K562 (cell line): Measurements from ENCODE around the gene RPL7A. TPM values are rescaled to one million over a fixed set of nuclear protein-coding genes. Genes with fewer than 3 reads are reported as not detected.

ENCODE experiments used
- ATAC-seq: fragments of 200-7000 bp; cut with Tn5 transposase; 3 replicates; pipeline ENCODE4 v1.9.1; 2020; ENCODE audit warnings: moderate library complexity
- BruUV-seq: library from RNA; stranded (reverse); fragments of 400-500 nt; replicated peaks from 2 replicates; lab custom pipeline; 2021; lab: Mats Ljungman, UMichigan
- CTCF ChIA-PET: fragments of 300-600 bp; formaldehyde crosslinking; extraction: SDS; loops from one replicate; lab custom pipeline; 2021; ENCODE audit warnings: low intra/inter-chr PET ratio; lab: Yijun Ruan, JAX
- POLR2A ChIA-PET: fragments of 300-600, 350-650 bp; sonication (Branson Sonifier 250); formaldehyde crosslinking; extraction: SDS; loops from one replicate; lab custom pipeline; 2021; ENCODE audit warnings: antibody characterized with exemption, inconsistent platforms; lab: Yijun Ruan, JAX
- DNase-seq, 4 experiments: peaks; one replicate each; pipeline versions ENCODE4 v3.0.0 to v3.0.0-alpha.2; 2011 to 2018; ENCODE audit warnings: low spot score in 3 of 4, mixed read lengths in 3 of 4; ENCODE audit errors: extremely low read depth in 1 of 4
- FAIRE-seq: peaks from 2 replicates; lab custom pipeline; 2011; peaks lifted over from hg19 to GRCh38; lab: Jason Lieb, UNC
- H2AFZ ChIP-seq: 2 replicates; pipeline ENCODE4 v1.6.0; 2011; ENCODE audit warnings: low read depth, low read length, control low read depth, inconsistent platforms
- H3K27ac ChIP-seq: fragments of 200-600 bp; 3 replicates; pipeline ENCODE4 v1.8.0; 2011; ENCODE audit warnings: low read depth, mild to moderate bottlenecking, control low read depth, inconsistent platforms, low read length, moderate library complexity, mixed read lengths; ENCODE audit errors: extremely low read depth
- H3K27me3 ChIP-seq, 2 experiments: fragments of 300-600 bp in 1 of 2; 2 replicates in 1 of 2; 3 replicates in 1 of 2; pipeline versions ENCODE4 v1.6.0 to v1.8.0; 2011; ENCODE audit warnings: inconsistent platforms in 2 of 2, low read length in 2 of 2, mild to moderate bottlenecking in 1 of 2, mixed read lengths in 1 of 2, moderate library complexity in 1 of 2; ENCODE audit not compliant: control insufficient read depth in 2 of 2, insufficient read depth in 2 of 2
- H3K36me3 ChIP-seq: fragments of 300-600 bp; 3 replicates; pipeline ENCODE4 v1.8.0; 2011; ENCODE audit warnings: mild to moderate bottlenecking, low read length, inconsistent platforms; ENCODE audit not compliant: control insufficient read depth, insufficient read depth
- H3K4me1 ChIP-seq, 2 experiments: fragments of 200-600 bp in 1 of 2; replicated peaks in 1 of 2; 2 replicates in 1 of 2; 3 replicates in 1 of 2; pipeline versions ENCODE4 v1.5.1 to v1.8.0; 2011; ENCODE audit warnings: inconsistent platforms in 2 of 2, low read length in 2 of 2, mild to moderate bottlenecking in 1 of 2, mixed read lengths in 1 of 2, moderate library complexity in 1 of 2; ENCODE audit not compliant: control insufficient read depth in 2 of 2, insufficient read depth in 2 of 2
- H3K4me2 ChIP-seq: 2 replicates; pipeline ENCODE4 v1.6.1; 2011; ENCODE audit warnings: low read length, control low read depth, inconsistent platforms, mixed read lengths; ENCODE audit not compliant: insufficient read depth
- H3K4me3 ChIP-seq: fragments of 200-600 bp; sonication (generic), shearing (Covaris generic); 2 replicates; pipeline ENCODE4 v1.5.1; 2016; ENCODE audit warnings: control low read depth, inconsistent platforms
- H3K79me2 ChIP-seq: fragments of 200-600 bp; 3 replicates; pipeline ENCODE4 v1.8.0; 2011; ENCODE audit warnings: low read length, inconsistent platforms; ENCODE audit not compliant: control insufficient read depth, insufficient read depth
- H3K9ac ChIP-seq, 2 experiments: 2 replicates each; pipeline versions ENCODE4 v1.6.0 to v1.6.1; 2011; ENCODE audit warnings: low read depth in 2 of 2, low read length in 2 of 2, control low read depth in 1 of 2, inconsistent platforms in 1 of 2, mild to moderate bottlenecking in 1 of 2, mixed read lengths in 1 of 2; ENCODE audit not compliant: insufficient read depth in 1 of 2
- H3K9me1 ChIP-seq: one replicate; pipeline ENCODE4 v1.6.0; 2011; ENCODE audit warnings: inconsistent platforms, mild to moderate bottlenecking, low read length, moderate library complexity; ENCODE audit not compliant: control insufficient read depth, insufficient read depth
- H3K9me3 ChIP-seq: replicated peaks from 2 replicates; pipeline ENCODE4 v1.5.1; 2011; ENCODE audit warnings: low read depth, low read length, inconsistent platforms; ENCODE audit not compliant: control insufficient read depth, insufficient read depth
- H4K20me1 ChIP-seq: replicated peaks from 2 replicates; pipeline ENCODE4 v1.6.1; 2011; ENCODE audit warnings: low read length, inconsistent platforms, mixed read lengths; ENCODE audit not compliant: control insufficient read depth, insufficient read depth
- FOXJ3 ChIP-seq: sonication (generic); formaldehyde crosslinking; IDR thresholded peaks from 2 replicates; pipeline ENCODE4 v1.4.0; 2020; ENCODE audit warnings: mild to moderate bottlenecking, missing genetic modification reagents
- HDAC3 ChIP-seq: fragments of 450-650 bp; IDR thresholded peaks from 2 replicates; pipeline ENCODE4 v1.6.1; 2018; ENCODE audit warnings: borderline replicate concordance, mild to moderate bottlenecking, moderate library complexity; ENCODE audit not compliant: partially characterized antibody
- HDAC6 ChIP-seq: IDR thresholded peaks from 2 replicates; pipeline ENCODE4 v1.6.1; 2012; ENCODE audit warnings: low read depth, mild to moderate bottlenecking, control low read depth, inconsistent platforms, low read length, moderate library complexity
- HMG20A ChIP-seq: fragments of 450-650 bp; formaldehyde crosslinking; conservative IDR thresholded peaks from 2 replicates; pipeline ENCODE4 v1.4.0; 2020; ENCODE audit warnings: mild to moderate bottlenecking, mixed read lengths
- LEF1 ChIP-seq: fragments of 450-650 bp; IDR thresholded peaks from 2 replicates; pipeline ENCODE4 v1.6.1; 2016; ENCODE audit warnings: mild to moderate bottlenecking
- PHF20 ChIP-seq: fragments of 450-650 bp; IDR thresholded peaks from 2 replicates; pipeline ENCODE4 v1.6.1; 2018; ENCODE audit not compliant: partially characterized antibody
- POLR2A ChIP-seq: fragments of 450-650 bp; conservative IDR thresholded peaks from 2 replicates; pipeline ENCODE4 v1.6.1; 2016
- POLR2G ChIP-seq: fragments of 200-400 bp; formaldehyde crosslinking; IDR thresholded peaks from 2 replicates; pipeline ENCODE4 v1.6.1; 2017; ENCODE audit warnings: low read depth, mild to moderate bottlenecking, antibody characterized with exemption, low read length, moderate library complexity
- POLR3A ChIP-seq: IDR thresholded peaks from 2 replicates; pipeline ENCODE4 v1.6.1; 2011; ENCODE audit warnings: borderline replicate concordance, mild to moderate bottlenecking, moderate library complexity; ENCODE audit not compliant: insufficient read length, insufficient read depth; ENCODE audit errors: extremely low read depth
- RFX1 ChIP-seq: fragments of 450-650 bp; IDR thresholded peaks from 2 replicates; pipeline ENCODE4 v1.6.1; 2016; ENCODE audit warnings: mild to moderate bottlenecking, moderate library complexity
- SUPT5H ChIP-seq: fragments of 450-650 bp; IDR thresholded peaks from 2 replicates; pipeline ENCODE4 v1.6.1; 2016
- TFE3 ChIP-seq: fragments of 450-650 bp; formaldehyde crosslinking; IDR thresholded peaks from 2 replicates; pipeline ENCODE4 v1.4.0; 2020; ENCODE audit warnings: mild to moderate bottlenecking, mixed read lengths
- ZNF140 ChIP-seq: fragments of 250-450 bp; sonication (Bioruptor Pico); IDR thresholded peaks from 2 replicates; pipeline ENCODE4 v1.8.0; 2021; ENCODE audit warnings: moderate library complexity, mild to moderate bottlenecking, inconsistent platforms
- ZNF311 ChIP-seq: fragments of 250-450 bp; sonication (Bioruptor Pico); IDR thresholded peaks from 2 replicates; pipeline ENCODE4 v1.4.0; 2020; ENCODE audit warnings: mild to moderate bottlenecking, moderate library complexity
- ZNF444 ChIP-seq: fragments of 250-450 bp; sonication (Bioruptor Pico); IDR thresholded peaks from 2 replicates; pipeline ENCODE4 v1.4.0; 2020; ENCODE audit warnings: mild to moderate bottlenecking, moderate library complexity
- ZNF740 ChIP-seq, 3 experiments: fragments of 200-800 bp in 1 of 3; sonication (Bioruptor generic) in 1 of 3; sonication (generic) in 1 of 3; formaldehyde crosslinking in 1 of 3; IDR thresholded peaks; 2 replicates each; pipeline versions ENCODE4 v1.6.1 to v1.8.0; 2016 to 2022; ENCODE audit warnings: mild to moderate bottlenecking in 2 of 3, missing compliant biosample characterization in 2 of 3, missing genetic modification characterization in 2 of 3, missing genetic modification reagents in 1 of 3
- ZNF830 ChIP-seq: fragments of 250-450 bp; sonication (Bioruptor Pico); IDR thresholded peaks from 2 replicates; pipeline ENCODE4 v1.5.0; 2021; ENCODE audit warnings: mild to moderate bottlenecking
- WGBS: fragments of 100-300 bp; shearing (Covaris generic); methylation state at CpG from one replicate; pipeline ENCODE4 v1.1.6; 2016; ENCODE audit warnings: low coverage, mixed read lengths; ENCODE audit not compliant: insufficient coverage; ENCODE audit errors: missing lambda C conversion rate; 5-methylcytosine and 5-hydroxymethylcytosine counted together
- in situ Hi-C: fragments of 300-500 bp; cut with MboI; formaldehyde crosslinking; loops from 4 replicates; pipeline ENCODE4 v1.15.0; 2018; ENCODE audit warnings: inconsistent platforms, mixed read lengths
- intact Hi-C: fragments of 100-400 bp; cut with micrococcal nuclease; formaldehyde crosslinking; loops from 2 replicates; pipeline ENCODE4 v1.14.2; 2022
- polyA plus RNA-seq, 8 experiments: library from polyadenylated mRNA; depleted of rRNA in 4 of 8; stranded (reverse) in 5 of 8; unstranded in 3 of 8; fragments of >200 nt; fragmentation: Nextera tagmentation in 2 of 8; fragmentation: Illumina TruSeq in 1 of 8; extraction: Ambion mirVana in 2 of 8; extraction: Trizol in 1 of 8; gene quantifications; 2 replicates each; pipeline versions ENCODE4 v1.2.1 to v1.2.3, GENCODE V29; 2011 to 2014; ENCODE audit warnings: inconsistent platforms in 1 of 8, missing spikeins in 1 of 8
- total RNA-seq, 7 experiments: library from RNA; depleted of rRNA in 6 of 7; stranded (reverse); fragments of >200 nt in 6 of 7; fragmentation: Illumina TruSeq in 2 of 7; extraction: Trizol in 2 of 7; gene quantifications; 2 replicates each; pipeline versions ENCODE4 v1.2.1 to v1.2.3, GENCODE V29; 2011 to 2021; ENCODE audit warnings: low replicate concordance in 1 of 7
- TF ChIP-seq, protein P1 (sequence below): IDR thresholded peaks from 2 replicates; pipeline ENCODE4 v1.6.1; 2011; ENCODE audit not compliant: insufficient read length; ENCODE audit errors: extremely low read depth
- TF ChIP-seq, protein P2 (sequence below), 2 experiments: fragments of 450-650 bp; IDR thresholded peaks; 2 replicates each; pipeline ENCODE4 v1.6.1; 2016

Gene RPL7A
- total and polyA plus RNA-seq, 9 of the 15 experiments (the other 6 are each of a cell fraction or from before 2014, with no cell fraction given), result 1,935 to 3,760 (median 2,652) TPM

GRCh38 chr9:133352635-133353340 is 4.8 kb downstream of the RPL7A start:
- H3K9me1 ChIP-seq, result peaks cover 3% of the 10 kb centered on the region
- 59% methylated on average over 8 of the region's 8 CpGs for WGBS
- H3K4me3 ChIP-seq, result no peak overlapping the region
- no peak overlapping the region for H2AFZ ChIP-seq
- intact Hi-C loops (no loop called here), in situ Hi-C loops (no loop called here)
- no peaks in the 10 kb centered on the region for H3K27me3 ChIP-seq
- DNase-seq (no peak), FAIRE-seq (no peak), ATAC-seq (no peak)
- H3K27ac ChIP-seq, result peak overlapping the region; percentile 3; the same call in 1 of the 3 replicates
- peaks cover 60% of the 10 kb centered on the region for H3K79me2 ChIP-seq
- no peaks in the 10 kb centered on the region for H3K9me3 ChIP-seq
- peaks cover 30% of the 10 kb centered on the region for H4K20me1 ChIP-seq
- CTCF ChIA-PET, result no interaction called here
- no peak overlapping the region for H3K9ac ChIP-seq
- peaks cover 14 to 34% of the 10 kb centered on the region in 2 experiments; a peak in 4 of 5 replicates for H3K4me1 ChIP-seq
- H3K4me2 ChIP-seq, result no peak overlapping the region
- H3K36me3 ChIP-seq, result peaks cover 63% of the 10 kb centered on the region
- POLR2A ChIA-PET, result interaction anchor here (0.7 to 7.4 kb wide), 7 partner anchors 11 to 373 kb away, joined by 3 to 33 read pairs (median 5); partner anchors contain the start of gene STKLD1
- no TSS peak for BruUV-seq
- peak; percentile 15; the same call in 1 of the 2 replicates for TF ChIP-seq POLR2A
- no peak for TF ChIP-seq HDAC6
- TF ChIP-seq RFX1, result no peak
- no peak for TF ChIP-seq ZNF444 (CRISPR knock-in tag)
- no peak for TF ChIP-seq HMG20A (CRISPR knock-in tag)
- TF ChIP-seq POLR3A, result no peak
- TF ChIP-seq, protein P1, sequence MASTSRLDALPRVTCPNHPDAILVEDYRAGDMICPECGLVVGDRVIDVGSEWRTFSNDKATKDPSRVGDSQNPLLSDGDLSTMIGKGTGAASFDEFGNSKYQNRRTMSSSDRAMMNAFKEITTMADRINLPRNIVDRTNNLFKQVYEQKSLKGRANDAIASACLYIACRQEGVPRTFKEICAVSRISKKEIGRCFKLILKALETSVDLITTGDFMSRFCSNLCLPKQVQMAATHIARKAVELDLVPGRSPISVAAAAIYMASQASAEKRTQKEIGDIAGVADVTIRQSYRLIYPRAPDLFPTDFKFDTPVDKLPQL, result no peak
- TF ChIP-seq ZNF140 (CRISPR knock-in tag), result no peak
- TF ChIP-seq FOXJ3 (CRISPR knock-in tag), result no peak
- no peak for TF ChIP-seq HDAC3
- TF ChIP-seq SUPT5H, result peak; percentile 17
- no peak for TF ChIP-seq LEF1
- no peak for TF ChIP-seq ZNF311 (CRISPR knock-in tag)
- peak; percentile 55 for TF ChIP-seq POLR2G
- no peak for TF ChIP-seq ZNF830 (CRISPR knock-in tag)
- no peak for TF ChIP-seq PHF20
- no peak for TF ChIP-seq ZNF740 (CRISPR knock-in tag; IDR thresholded peaks at IDR 0.05)
- TF ChIP-seq ZNF740 (tag; IDR thresholded peaks at IDR 0.05), result no peak
- no peak for TF ChIP-seq TFE3
- TF ChIP-seq, protein P2, sequence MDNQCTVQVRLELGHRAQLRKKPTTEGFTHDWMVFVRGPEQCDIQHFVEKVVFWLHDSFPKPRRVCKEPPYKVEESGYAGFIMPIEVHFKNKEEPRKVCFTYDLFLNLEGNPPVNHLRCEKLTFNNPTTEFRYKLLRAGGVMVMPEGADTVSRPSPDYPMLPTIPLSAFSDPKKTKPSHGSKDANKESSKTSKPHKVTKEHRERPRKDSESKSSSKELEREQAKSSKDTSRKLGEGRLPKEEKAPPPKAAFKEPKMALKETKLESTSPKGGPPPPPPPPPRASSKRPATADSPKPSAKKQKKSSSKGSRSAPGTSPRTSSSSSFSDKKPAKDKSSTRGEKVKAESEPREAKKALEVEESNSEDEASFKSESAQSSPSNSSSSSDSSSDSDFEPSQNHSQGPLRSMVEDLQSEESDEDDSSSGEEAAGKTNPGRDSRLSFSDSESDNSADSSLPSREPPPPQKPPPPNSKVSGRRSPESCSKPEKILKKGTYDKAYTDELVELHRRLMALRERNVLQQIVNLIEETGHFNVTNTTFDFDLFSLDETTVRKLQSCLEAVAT (IDR thresholded peaks at IDR 0.05), result no peak
